Right lobe of liver (tissue), 4 donors: ENCODE results near the gene ADGRL3.

ENCODE experiments used
- CTCF ChIP-seq, 4 donors: fragments of 200-600 bp in 3 of 4; fragments of 450-650 bp in 1 of 4; IDR thresholded peaks; one replicate each; pipeline versions ENCODE4 v1.5.1 to v1.8.0; 2016 to 2022; ENCODE audit warnings: antibody characterized with exemption in 4 of 4, mild to moderate bottlenecking in 2 of 4
- POLR2A ChIP-seq: fragments of 450-650 bp; IDR thresholded peaks from one replicate; pipeline ENCODE4 v1.6.1; 2017; ENCODE audit warnings: antibody characterized with exemption, mild to moderate bottlenecking
- donor health status: DM: no; HTN: no; CAD: no.
- donor health status: DM: no; HTN: no; CAD: no.
- donor health status: DM: no; HTN: yes; CAD: no.

DNA sequence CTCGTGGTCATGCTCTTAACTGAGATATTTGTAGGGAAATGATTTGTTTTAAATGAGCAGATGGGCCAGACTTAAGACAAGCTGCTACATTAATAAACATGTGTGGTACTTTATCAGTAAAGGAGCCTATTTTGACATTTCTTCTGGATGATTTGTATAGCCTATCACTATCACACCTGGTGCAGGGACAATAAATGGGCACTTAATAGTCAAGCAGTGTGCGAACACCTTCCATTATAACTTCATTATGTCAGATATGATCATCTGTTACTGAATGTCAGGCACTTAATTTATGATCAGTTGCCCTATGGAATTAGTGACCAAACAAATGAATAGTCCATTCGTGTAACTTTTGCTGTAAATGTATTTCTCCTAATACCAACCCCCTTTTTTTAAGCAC lies 628.8 kb downstream of the ADGRL3 start:
- no peak for TF ChIP-seq POLR2A
- no peak for TF ChIP-seq CTCF (IDR thresholded peaks at IDR 0.05)
